ENCODE results near the gene RAB20.

- no peak for TF ChIP-seq EZH2 (IDR thresholded peaks at IDR 0.05; ENCODE audit: insufficient read depth, poor library complexity, severe bottlenecking)
- TF ChIP-seq EZH2phosphoT487 (IDR thresholded peaks at IDR 0.05; ENCODE audit: insufficient read depth, low read depth): no peak
Measured at GRCh38 chr13:110525328-110526319, 35.9 kb downstream of the RAB20 start.
